Purkinje cell (primary cell): ENCODE results near the gene SULT1A2. TPM values are rescaled to one million over a fixed set of nuclear protein-coding genes. Genes with fewer than 3 reads are reported as not detected.

Experiments
- polyA plus RNA-seq: library from polyadenylated mRNA; unstranded; fragments of >200 nt; fragmentation: Nextera tagmentation; gene quantifications from 2 replicates; pipeline ENCODE4 v1.2.1, GENCODE V29; 2014

SULT1A2 gene
- polyA plus RNA-seq = 0.59 and 1.7 TPM in 2 replicates

DNA sequence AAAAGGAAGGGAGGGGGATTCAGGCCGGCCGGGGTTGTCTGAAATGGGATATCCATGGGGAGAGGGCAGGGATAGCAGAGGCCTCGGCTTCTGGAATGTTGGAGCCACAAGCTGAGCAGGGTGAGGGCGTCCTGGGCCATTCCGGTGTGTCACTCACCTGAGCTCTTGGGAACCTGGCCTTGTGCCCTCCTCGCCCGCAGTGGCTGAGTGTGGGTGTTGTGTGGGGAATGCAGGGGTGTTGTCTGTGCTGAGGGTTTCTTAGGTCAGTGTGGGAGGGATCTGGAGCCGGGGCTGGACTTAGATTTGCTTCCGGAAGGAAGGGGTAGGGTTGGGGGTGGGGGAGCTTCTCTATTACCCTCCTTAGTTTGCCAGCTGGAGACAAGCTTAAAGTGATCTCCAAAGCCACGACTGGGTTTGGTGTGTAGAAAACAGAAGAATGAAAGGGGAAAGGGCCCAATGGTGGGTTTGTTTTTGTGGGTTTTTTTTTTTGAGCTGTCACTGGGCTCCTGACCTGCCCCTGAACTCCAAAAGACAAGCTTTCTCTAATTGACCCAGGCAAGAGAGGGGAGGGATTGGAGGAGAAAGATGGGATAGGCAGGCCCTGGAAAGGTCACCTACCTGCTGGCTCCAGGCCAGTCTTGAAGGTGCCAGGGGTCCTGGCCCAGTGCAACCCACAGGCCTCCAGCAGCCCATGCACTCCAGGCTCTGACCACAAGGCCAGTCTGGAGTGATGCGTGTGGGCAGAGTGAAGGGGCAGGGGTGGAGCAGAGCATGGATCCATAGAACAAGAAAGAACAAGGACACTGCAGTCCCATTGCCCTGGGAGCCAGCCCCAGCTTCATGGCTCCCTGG is at the start of gene SULT1A2:
TSS of gene SULT1A2 (minus strand) at position 211 of the 852 bp plus-strand sequence. CDS start 1,120 bp downstream, outside the sequence.

DNA sequence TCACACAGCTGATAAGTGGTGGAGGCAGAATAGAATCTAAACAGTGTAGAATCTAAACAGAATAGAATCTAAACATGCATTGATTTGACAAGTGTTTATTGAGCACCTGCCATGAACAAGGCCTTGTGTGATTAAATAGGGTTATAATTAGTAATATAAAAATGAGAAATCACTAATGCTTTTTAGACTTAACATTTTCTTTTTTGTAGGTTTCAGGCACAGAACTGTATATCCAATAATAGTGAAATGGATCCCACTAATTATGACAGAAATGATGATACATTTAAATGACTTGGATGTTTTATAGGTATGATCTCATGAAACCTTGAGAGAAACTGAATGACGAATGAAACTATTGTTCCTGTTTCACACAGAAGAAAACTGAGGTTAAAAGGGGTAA is 40.9 kb upstream of the SULT1A2 start, which contains the start of gene NPIPB8:
TSS of gene NPIPB8 (plus strand) at position 301 of the 400 bp plus-strand sequence. CDS start 296 bp downstream, outside the sequence.

DNA sequence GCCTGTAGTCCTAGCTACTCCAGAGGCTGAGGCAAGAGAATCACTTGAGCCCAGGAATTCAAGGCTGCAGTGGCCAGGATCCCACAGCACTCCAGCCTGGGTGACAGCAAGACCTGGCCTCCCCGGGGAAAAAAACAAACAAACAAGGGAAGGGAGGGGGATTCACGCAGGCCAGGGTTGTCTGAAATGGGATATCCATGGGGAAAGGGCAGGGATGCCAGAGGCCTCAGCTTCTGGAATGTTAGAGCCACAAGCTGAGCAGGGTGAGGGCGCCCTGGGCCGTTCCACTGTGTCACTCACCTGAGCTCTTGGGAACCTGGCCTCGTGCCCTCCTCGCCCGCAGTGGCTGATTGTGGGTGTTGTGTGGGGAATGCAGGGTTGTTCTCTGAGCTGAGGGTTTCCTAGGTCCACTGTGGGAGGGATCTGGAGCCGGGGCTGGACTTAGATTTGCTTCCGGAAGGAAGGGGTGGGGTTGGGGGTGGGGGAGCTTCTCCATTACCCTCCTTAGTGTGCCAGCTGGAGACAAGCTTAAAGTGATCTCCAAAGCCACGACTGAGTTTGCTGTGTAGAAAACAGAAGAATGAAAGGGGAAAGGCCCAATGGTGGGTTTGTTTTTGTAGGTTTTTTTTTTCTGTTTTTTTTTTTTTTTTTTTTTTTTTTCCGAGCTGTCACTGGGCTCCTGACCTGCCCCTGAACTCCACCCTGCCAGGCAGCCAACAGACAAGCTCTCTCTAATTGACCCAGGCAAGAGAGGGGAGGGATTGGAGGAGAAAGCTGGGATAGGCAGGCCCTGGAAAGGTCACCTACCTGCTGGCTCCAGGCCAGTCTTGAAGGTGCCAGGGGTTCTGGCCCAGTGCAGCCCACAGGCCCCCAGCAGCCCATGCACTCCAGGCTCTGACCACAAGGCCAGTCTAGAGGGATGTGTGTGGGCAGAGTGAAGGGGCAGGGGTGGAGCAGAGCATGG is 13.1 kb upstream of the SULT1A2 start, which contains the start of gene SULT1A1:
TSS of gene SULT1A1 (minus strand) at position 414 of the 964 bp plus-strand sequence. CDS start 1,189 bp downstream, outside the sequence.

DNA sequence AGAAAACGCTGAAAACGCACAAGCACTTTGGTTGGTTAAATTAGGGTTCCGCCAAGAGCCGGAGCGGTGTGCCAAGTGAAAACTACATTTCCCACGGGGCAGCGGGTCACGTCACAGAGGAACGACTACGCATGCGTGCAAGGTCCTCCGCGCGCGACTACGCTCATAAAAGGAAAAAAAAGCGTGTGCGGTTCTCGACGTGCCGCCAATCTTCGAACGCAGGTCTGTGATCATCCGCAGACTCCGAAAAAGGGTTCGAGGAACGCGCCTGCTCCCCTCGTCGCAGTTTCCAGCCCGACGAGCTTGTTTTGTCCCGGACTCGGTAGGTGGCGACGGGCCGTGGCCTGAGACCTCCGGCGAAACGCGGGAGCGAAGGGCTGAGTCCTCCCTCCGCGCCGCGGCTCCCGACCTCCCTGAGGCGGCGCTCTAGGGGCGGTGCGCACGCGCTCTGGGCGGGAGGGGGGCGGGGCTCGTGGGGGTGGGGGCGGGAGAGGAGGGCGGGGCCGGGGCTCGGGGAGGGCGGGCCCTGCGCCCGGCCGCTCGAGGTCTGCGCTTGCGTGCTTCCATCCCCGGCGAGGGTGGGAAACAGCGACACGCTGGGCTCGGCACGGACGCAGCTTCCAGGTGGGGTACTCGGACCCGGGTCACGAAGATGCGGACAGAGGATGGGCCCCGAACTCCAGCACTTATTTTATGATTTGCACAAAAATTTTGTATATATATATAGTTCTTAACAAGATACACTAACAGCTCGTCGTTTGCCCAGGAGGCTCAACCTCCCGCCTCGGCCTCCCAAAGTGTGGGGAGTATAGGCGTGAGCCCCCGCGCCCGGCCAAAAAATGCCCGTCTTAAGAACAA is 42.8 kb downstream of the SULT1A2 start, which contains the start of gene SGF29:
TSS of gene SGF29 (plus strand) at position 145 of the 858 bp plus-strand sequence. CDS start 27,150 bp downstream, outside the sequence.

Other genes starting within 250 kb of the SULT1A2 start
- 1.0 TPM in 1 of 2 replicates, not detected in the other for gene NPIPB6, start 233.5 kb downstream of the SULT1A2 start, polyA plus RNA-seq
- gene EIF3CL, start 193.2 kb downstream of the SULT1A2 start, polyA plus RNA-seq = 9.7 TPM in 1 of 2 replicates, not detected in the other
- not detected in 2 replicates for gene NPIPB7, start 124.7 kb downstream of the SULT1A2 start, polyA plus RNA-seq
- gene CLN3, start 105.0 kb downstream of the SULT1A2 start, polyA plus RNA-seq = 3.8 and 12.8 TPM in 2 replicates
- not detected in 2 replicates for gene APOBR, start 102.4 kb downstream of the SULT1A2 start, polyA plus RNA-seq
- not detected in 2 replicates for gene IL27, start 90.2 kb downstream of the SULT1A2 start, polyA plus RNA-seq
- gene NUPR1, start 58.1 kb downstream of the SULT1A2 start, polyA plus RNA-seq = 3.3 and 5.8 TPM in 2 replicates
- 10.6 and 14.6 TPM in 2 replicates for gene SGF29, start 43.1 kb downstream of the SULT1A2 start, polyA plus RNA-seq
- gene SULT1A1, start 13.0 kb upstream of the SULT1A2 start, polyA plus RNA-seq = 35.1 and 39.9 TPM in 2 replicates
- not detected in 2 replicates for gene NPIPB8, start 41.0 kb upstream of the SULT1A2 start, polyA plus RNA-seq
- gene EIF3C, start 114.4 kb upstream of the SULT1A2 start, polyA plus RNA-seq = 255 and 303 TPM in 2 replicates
- gene NPIPB9, start 154.7 kb upstream of the SULT1A2 start, polyA plus RNA-seq = 1.6 TPM in 1 of 2 replicates, not detected in the other
- 7.1 and 12.1 TPM in 2 replicates for gene ATXN2L, start 225.9 kb upstream of the SULT1A2 start, polyA plus RNA-seq
- gene TUFM, start 249.3 kb upstream of the SULT1A2 start, polyA plus RNA-seq = 84.1 and 84.6 TPM in 2 replicates